ENCODE results near the gene CMTM4.

CMTM4 gene

DNA sequence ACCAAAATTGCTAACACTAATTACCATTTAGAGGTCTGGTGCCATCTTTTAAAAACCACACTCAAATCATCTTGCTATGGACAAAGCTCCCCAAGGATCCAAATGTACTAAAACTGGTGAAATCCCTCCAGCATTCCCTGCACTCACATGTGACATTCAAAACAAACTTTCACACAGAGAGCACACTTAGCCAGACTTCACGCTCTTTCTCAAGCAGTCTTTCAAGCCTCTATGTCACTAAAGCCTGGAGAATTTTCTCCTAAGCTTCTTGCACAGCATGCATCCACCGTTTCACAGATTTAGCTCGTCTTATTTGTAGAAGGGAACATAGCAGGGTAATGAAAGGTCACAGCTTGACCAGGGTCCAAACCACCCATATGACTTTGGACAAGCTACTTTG is 72.8 kb downstream of the CMTM4 start:
- H3K36me3 ChIP-seq = peaks cover 10% of the 10 kb centered on the region
- H3K27me3 ChIP-seq (ENCODE audit: insufficient read depth, low read depth, severe bottlenecking) = no peaks in the 10 kb centered on the region
- TF ChIP-seq, protein P1, sequence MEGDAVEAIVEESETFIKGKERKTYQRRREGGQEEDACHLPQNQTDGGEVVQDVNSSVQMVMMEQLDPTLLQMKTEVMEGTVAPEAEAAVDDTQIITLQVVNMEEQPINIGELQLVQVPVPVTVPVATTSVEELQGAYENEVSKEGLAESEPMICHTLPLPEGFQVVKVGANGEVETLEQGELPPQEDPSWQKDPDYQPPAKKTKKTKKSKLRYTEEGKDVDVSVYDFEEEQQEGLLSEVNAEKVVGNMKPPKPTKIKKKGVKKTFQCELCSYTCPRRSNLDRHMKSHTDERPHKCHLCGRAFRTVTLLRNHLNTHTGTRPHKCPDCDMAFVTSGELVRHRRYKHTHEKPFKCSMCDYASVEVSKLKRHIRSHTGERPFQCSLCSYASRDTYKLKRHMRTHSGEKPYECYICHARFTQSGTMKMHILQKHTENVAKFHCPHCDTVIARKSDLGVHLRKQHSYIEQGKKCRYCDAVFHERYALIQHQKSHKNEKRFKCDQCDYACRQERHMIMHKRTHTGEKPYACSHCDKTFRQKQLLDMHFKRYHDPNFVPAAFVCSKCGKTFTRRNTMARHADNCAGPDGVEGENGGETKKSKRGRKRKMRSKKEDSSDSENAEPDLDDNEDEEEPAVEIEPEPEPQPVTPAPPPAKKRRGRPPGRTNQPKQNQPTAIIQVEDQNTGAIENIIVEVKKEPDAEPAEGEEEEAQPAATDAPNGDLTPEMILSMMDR (IDR thresholded peaks at IDR 0.05; ENCODE audit: low read depth, low read length) = no peak
- DNase-seq = no peak
- H3K9me3 ChIP-seq (ENCODE audit: severe bottlenecking) = no peaks in the 10 kb centered on the region
- H3K4me3 ChIP-seq (ENCODE audit: low read depth, low read length) = no peak overlapping the region
- H3K27ac ChIP-seq = no peak overlapping the region

DNA sequence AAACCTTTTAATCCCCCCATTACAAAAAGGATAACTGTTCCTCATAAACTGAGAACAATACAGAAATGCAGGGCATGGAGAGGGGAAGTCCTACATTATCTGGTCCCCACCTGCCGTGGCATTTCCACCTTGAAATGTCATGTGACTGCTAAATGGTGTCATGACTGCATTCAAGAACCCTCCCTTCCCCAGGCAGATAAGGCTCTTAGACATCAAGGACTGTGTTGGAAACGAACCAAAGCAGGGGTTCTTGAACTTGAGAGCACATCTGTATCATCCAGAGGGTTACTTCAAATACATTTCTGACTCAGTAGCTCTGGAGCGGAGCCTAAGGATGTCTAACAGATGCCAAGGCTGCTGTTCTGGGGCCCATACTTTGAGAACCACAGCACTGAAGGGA is 73.7 kb downstream of the CMTM4 start:
- no peaks in the 10 kb centered on the region for H3K27me3 ChIP-seq (ENCODE audit: insufficient read depth, low read depth, severe bottlenecking)
- no peak overlapping the region for H3K4me3 ChIP-seq (ENCODE audit: low read depth, low read length)
- H3K9me3 ChIP-seq (ENCODE audit: severe bottlenecking) = no peaks in the 10 kb centered on the region

DNA sequence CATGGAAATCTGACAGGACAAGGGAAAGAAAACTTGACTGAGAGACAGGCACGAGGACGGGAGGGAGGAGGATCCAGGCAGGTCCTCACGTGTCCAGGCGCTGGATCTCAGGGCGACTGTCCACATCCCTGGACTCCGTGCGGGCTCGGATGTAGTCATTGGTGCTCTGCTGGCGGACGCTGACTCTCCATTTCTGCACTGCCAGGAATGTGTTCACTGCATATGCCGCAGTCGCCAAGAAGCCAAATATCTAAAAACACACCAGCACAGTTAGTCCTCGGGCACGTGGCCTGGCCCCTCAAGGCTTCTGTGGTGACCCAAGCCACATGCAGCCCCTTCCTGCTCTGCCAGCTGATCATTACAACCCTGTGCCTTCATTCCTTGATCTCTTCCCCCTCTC is 74.6 kb downstream of the CMTM4 start:
- no peaks in the 10 kb centered on the region for H3K9me3 ChIP-seq (ENCODE audit: severe bottlenecking)

More for the DNA sequence above, 73.7 kb downstream of the CMTM4 start:
- TF ChIP-seq, protein P1 (IDR thresholded peaks at IDR 0.05; ENCODE audit: low read depth, low read length) = no peak
- Histone ChIP-seq H3K27ac (no peak overlapping the region), H3K36me3 (peaks cover 13% of the 10 kb centered on the region)
- no peak for DNase-seq

DNA sequence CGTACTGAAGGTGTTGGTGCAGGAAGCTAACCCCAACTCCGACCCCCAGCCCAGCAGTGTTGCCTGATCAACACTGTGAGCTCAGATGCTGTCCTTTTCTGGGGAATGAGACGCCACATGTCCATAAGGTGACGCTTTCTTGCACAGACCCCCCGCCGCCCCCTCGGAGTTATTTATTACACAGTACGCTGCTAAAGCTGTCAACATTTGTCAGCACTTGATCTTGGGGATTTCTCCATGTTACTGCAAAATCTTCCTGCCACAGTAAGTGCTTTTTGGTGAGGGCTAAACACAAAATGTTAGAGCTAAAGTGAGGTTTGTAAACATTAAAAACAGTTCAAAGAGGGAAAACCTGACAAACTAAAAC is 76.1 kb downstream of the CMTM4 start:
- Histone ChIP-seq H3K27ac (0 out of 2 replicates have a peak overlapping the region, but pooled peaks have one; percentile 17), H3K36me3 (peaks cover 13% of the 10 kb centered on the region), H3K9me3 (ENCODE audit: severe bottlenecking) (no peaks in the 10 kb centered on the region), H3K27me3 (ENCODE audit: insufficient read depth, low read depth, severe bottlenecking) (no peaks in the 10 kb centered on the region), H3K4me3 (ENCODE audit: low read depth, low read length) (no peak overlapping the region)
- DNase-seq = peak; percentile 53
- TF ChIP-seq, protein P1 (IDR thresholded peaks at IDR 0.05; ENCODE audit: low read depth, low read length) = no peak

More for the DNA sequence above, 74.6 kb downstream of the CMTM4 start:
- no peak overlapping the region for H3K4me3 ChIP-seq (ENCODE audit: low read depth, low read length)
- H3K36me3 ChIP-seq = peaks cover 13% of the 10 kb centered on the region
- TF ChIP-seq, protein P1 (IDR thresholded peaks at IDR 0.05; ENCODE audit: low read depth, low read length) = no peak
- H3K27ac ChIP-seq = no peak overlapping the region
- H3K27me3 ChIP-seq (ENCODE audit: insufficient read depth, low read depth, severe bottlenecking) = no peaks in the 10 kb centered on the region
- DNase-seq = no peak

DNA sequence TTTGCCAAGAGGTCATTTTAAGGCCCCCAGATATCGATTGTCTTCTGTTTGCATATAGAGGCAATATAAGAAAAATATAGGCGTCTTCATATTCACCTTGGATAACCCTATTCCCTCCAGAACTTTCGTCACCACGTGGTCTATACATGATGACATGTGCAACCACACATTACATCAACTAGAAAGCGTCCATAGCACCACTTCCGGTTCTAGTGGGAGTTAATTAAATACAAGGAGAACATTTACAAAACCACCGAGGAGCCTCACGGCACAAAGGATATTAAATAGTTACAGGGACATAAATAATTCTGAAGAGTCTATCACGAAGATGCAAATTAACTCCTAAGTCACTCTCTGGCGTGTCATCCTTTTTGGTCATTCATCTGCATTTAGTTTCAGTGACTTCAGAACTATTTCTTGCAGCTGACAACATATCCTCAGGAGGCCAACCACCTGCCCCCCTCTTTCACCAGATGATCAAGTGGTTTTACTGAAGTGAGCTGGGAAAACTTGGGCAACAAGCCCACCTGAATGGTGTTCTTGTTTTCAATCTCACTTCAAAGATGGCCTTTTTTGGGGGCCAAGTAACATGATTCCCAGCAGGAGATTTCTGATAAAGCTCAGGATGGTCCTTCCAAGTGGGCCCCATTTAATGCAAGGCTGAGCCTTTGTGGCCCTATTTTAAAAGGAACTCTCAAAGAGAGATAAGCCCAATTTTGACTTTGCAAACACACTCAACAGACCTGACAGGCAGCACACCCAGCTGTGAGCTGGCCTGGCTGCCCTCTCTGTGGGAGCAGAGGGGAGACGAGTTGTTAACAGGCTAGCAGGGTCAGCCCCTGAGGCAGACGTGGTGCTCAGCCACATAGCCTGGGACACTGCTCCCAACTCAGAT is 76.8 kb downstream of the CMTM4 start:
- TF ChIP-seq, protein P1 (IDR thresholded peaks at IDR 0.05; ENCODE audit: low read depth, low read length) = no peak
- Histone ChIP-seq H3K27ac (peak overlapping the region; percentile 17; the same call in 1 of the 2 replicates), H3K36me3 (peaks cover 20% of the 10 kb centered on the region), H3K9me3 (ENCODE audit: severe bottlenecking) (no peaks in the 10 kb centered on the region), H3K27me3 (ENCODE audit: insufficient read depth, low read depth, severe bottlenecking) (no peaks in the 10 kb centered on the region), H3K4me3 (ENCODE audit: low read depth, low read length) (no peak overlapping the region)
- DNase-seq = no peak
